Measurements from ENCODE around the gene ZFAND3.

DNA sequence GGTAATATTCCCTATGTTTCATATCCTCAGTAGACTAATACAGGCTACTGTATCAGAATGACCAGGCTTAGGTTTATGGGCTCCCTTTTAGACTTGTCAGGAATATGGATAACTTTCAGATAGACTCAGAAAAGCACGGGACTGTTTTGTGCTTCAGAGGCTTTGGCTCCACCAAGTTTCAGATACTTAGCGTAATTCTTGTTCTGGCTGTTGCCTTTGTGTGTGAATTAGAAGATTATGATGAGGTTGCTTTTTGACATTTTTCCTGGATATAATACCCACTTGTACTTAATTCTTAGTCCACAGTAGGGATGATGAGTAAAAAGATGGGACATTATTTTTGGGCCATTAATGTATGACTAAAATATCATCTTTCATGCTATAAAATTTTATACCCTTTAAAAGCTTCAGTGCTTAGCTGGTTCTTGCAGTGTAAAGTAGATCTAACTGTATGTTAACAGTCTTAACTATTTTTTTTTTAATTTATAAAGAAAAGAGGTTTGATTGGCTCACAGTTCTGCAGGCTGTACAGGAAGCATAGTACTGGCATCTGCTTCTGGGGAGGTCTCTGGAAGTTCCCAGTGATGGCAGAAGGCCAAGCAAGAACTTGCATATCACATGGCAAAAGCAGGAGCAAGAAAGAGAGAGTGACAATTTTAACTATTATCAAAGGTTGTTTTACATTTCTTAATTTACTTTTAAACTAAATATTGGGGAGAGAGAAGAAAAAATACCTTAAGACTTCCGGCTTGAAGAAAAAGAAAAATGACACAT lies 120.7 kb downstream of the ZFAND3 start:
- TF ChIP-seq, protein P1, sequence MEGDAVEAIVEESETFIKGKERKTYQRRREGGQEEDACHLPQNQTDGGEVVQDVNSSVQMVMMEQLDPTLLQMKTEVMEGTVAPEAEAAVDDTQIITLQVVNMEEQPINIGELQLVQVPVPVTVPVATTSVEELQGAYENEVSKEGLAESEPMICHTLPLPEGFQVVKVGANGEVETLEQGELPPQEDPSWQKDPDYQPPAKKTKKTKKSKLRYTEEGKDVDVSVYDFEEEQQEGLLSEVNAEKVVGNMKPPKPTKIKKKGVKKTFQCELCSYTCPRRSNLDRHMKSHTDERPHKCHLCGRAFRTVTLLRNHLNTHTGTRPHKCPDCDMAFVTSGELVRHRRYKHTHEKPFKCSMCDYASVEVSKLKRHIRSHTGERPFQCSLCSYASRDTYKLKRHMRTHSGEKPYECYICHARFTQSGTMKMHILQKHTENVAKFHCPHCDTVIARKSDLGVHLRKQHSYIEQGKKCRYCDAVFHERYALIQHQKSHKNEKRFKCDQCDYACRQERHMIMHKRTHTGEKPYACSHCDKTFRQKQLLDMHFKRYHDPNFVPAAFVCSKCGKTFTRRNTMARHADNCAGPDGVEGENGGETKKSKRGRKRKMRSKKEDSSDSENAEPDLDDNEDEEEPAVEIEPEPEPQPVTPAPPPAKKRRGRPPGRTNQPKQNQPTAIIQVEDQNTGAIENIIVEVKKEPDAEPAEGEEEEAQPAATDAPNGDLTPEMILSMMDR (conservative IDR thresholded peaks at IDR 0.05; ENCODE audit: low read depth in 2 of 2), result no peak
- TF ChIP-seq, protein P2, sequence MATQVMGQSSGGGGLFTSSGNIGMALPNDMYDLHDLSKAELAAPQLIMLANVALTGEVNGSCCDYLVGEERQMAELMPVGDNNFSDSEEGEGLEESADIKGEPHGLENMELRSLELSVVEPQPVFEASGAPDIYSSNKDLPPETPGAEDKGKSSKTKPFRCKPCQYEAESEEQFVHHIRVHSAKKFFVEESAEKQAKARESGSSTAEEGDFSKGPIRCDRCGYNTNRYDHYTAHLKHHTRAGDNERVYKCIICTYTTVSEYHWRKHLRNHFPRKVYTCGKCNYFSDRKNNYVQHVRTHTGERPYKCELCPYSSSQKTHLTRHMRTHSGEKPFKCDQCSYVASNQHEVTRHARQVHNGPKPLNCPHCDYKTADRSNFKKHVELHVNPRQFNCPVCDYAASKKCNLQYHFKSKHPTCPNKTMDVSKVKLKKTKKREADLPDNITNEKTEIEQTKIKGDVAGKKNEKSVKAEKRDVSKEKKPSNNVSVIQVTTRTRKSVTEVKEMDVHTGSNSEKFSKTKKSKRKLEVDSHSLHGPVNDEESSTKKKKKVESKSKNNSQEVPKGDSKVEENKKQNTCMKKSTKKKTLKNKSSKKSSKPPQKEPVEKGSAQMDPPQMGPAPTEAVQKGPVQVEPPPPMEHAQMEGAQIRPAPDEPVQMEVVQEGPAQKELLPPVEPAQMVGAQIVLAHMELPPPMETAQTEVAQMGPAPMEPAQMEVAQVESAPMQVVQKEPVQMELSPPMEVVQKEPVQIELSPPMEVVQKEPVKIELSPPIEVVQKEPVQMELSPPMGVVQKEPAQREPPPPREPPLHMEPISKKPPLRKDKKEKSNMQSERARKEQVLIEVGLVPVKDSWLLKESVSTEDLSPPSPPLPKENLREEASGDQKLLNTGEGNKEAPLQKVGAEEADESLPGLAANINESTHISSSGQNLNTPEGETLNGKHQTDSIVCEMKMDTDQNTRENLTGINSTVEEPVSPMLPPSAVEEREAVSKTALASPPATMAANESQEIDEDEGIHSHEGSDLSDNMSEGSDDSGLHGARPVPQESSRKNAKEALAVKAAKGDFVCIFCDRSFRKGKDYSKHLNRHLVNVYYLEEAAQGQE (IDR thresholded peaks at IDR 0.05; ENCODE audit: unreplicated experiment), result no peak
- TF ChIP-seq EZH2 (IDR thresholded peaks at IDR 0.05; ENCODE audit: low read depth, unreplicated experiment) (no peak), POLR2AphosphoS5 (IDR thresholded peaks at IDR 0.05; ENCODE audit: low read depth) (no peak), ZNF114 (CRISPR knock-in tag; IDR thresholded peaks at IDR 0.05) (no peak), CREB1 (CRISPR knock-in tag; IDR thresholded peaks at IDR 0.05; ENCODE audit: low read depth) (no peak), NANOG (IDR thresholded peaks at IDR 0.05; ENCODE audit: borderline replicate concordance) (no peak), EZH2phosphoT487 (IDR thresholded peaks at IDR 0.05; ENCODE audit: unreplicated experiment) (no peak), JUNB (IDR thresholded peaks at IDR 0.05; ENCODE audit: unreplicated experiment) (no peak)
- TF ChIP-seq, protein P3, sequence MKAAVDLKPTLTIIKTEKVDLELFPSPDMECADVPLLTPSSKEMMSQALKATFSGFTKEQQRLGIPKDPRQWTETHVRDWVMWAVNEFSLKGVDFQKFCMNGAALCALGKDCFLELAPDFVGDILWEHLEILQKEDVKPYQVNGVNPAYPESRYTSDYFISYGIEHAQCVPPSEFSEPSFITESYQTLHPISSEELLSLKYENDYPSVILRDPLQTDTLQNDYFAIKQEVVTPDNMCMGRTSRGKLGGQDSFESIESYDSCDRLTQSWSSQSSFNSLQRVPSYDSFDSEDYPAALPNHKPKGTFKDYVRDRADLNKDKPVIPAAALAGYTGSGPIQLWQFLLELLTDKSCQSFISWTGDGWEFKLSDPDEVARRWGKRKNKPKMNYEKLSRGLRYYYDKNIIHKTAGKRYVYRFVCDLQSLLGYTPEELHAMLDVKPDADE (IDR thresholded peaks at IDR 0.05), result no peak

Measured in GM23338 (cell line).